Naive B cell (primary cell): ENCODE data around the gene SCRN3. TPM values are rescaled to one million over a fixed set of nuclear protein-coding genes. Genes with fewer than 3 reads are reported as not detected.
"Not testable (repeated sequence)": the region's sequence is repeated elsewhere in the genome, so short reads cannot be mapped to it uniquely, and the experiment has no call there.

ENCODE experiments used
- ATAC-seq, 2 donors: fragments of 150-1000 bp; cut with Tn5 transposase; 2 replicates each; pipeline ENCODE4 v1.10.0; 2021; ENCODE audit warnings: low read depth in 2 of 2, mild to moderate bottlenecking in 2 of 2, moderate library complexity in 2 of 2
- DNase-seq: peaks from one replicate; pipeline ENCODE4 v3.0.0; 2022
- H3K27ac Mint-ChIP-seq, 6 donors: one replicate each; pipeline ENCODE4 v1.8.0; 2020 to 2022; ENCODE audit warnings: mild to moderate bottlenecking in 6 of 6, mixed read lengths in 6 of 6, moderate library complexity in 5 of 6, inconsistent platforms in 2 of 6
- H3K27me3 Mint-ChIP-seq, 3 donors: one replicate each; pipeline ENCODE4 v1.8.0; 2021 to 2022; ENCODE audit warnings: mixed read lengths in 3 of 3, mild to moderate bottlenecking in 1 of 3
- H3K36me3 Mint-ChIP-seq, 2 donors: one replicate each; pipeline ENCODE4 v1.8.0; 2020 to 2022; ENCODE audit warnings: mixed read lengths in 2 of 2, inconsistent platforms in 1 of 2, mild to moderate bottlenecking in 1 of 2
- H3K4me1 Mint-ChIP-seq, 3 donors: one replicate each; pipeline ENCODE4 v1.8.0; 2020 to 2022; ENCODE audit warnings: mixed read lengths in 3 of 3, inconsistent platforms in 1 of 3, mild to moderate bottlenecking in 1 of 3, moderate library complexity in 1 of 3
- H3K4me3 Mint-ChIP-seq, 8 donors: one replicate each; pipeline ENCODE4 v1.8.0; 2020 to 2022; ENCODE audit warnings: mild to moderate bottlenecking in 8 of 8, mixed read lengths in 8 of 8, moderate library complexity in 8 of 8, inconsistent platforms in 2 of 8
- H3K9me3 Mint-ChIP-seq, 7 donors: one replicate each; pipeline ENCODE4 v1.8.0; 2020 to 2022; ENCODE audit warnings: mixed read lengths in 7 of 7, mild to moderate bottlenecking in 5 of 7, inconsistent platforms in 2 of 7, moderate library complexity in 1 of 7
- polyA plus RNA-seq, 6 donors: library from polyadenylated mRNA; unstranded; fragments of 300-500 nt; fragmentation: Illumina TruSeq; gene quantifications; one replicate each; pipeline ENCODE4 v1.2.3, GENCODE V29; 2021; ENCODE audit warnings: low read depth in 6 of 6

The SCRN3 gene
- polyA plus RNA-seq, 6 donors from 2014 or later = 13.9 to 22.1 (median 16.5) TPM

DNA sequence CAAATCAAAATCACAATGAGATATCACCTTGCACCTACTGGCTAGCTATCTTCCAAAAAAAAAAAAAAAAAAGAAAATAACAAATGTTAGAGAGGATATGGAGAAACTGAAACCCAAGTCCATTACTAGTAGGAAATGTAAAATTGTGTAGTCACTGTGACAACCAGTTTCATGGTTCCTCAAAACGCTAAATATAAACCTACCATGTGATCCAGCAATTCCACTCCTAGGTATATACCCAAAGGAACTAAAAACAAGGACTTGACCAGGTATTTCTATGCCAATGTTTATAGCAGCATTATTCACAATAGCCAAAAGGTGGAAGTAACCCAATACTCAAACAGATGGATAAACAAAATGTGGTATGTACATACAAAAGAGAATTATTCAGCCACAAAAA is 11.7 kb upstream of the SCRN3 start:
- peak overlapping the region in 2 of 6 donors; percentile 14 to 27 for H3K27ac Mint-ChIP-seq
- no peak for DNase-seq
- H3K27me3 Mint-ChIP-seq = no peaks in the 10 kb centered on the region
- peak; percentile 43 to 51 for ATAC-seq
- peaks cover 17 to 21% of the 10 kb centered on the region in 2 donors for H3K36me3 Mint-ChIP-seq
- H3K9me3 Mint-ChIP-seq = peaks cover 0 to 7% (median 2%) of the 10 kb centered on the region in 7 donors
- peak overlapping the region in 1 of 8 donors; percentile 30 for H3K4me3 Mint-ChIP-seq
- H3K4me1 Mint-ChIP-seq = peaks cover 9 to 17% (median 14%) of the 10 kb centered on the region in 3 donors

DNA sequence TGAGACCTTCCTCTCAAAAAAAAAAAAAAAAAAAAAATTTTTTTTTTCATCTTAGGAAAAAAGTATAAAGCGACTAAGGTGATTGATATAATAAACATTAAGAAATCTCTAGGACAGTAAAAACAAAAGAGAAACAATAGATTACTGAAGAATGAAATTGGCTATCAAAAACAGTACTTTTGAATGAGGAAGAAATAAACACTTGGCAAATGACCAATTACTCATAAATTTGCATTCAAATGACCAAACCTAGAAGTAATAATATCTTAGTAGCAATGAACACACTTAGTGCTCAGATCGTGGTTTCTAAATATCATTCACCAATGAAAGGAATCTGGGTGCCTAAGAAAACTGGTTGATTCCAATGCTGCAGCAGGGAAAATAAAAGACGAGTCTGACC is 10.3 kb upstream of the SCRN3 start:
- DNase-seq = no peak
- Mint-ChIP-seq H3K27ac (peak overlapping the region in 2 of 6 donors; percentile 39 to 51), H3K4me1 (peaks cover 15 to 29% (median 21%) of the 10 kb centered on the region in 3 donors), H3K36me3 (peaks cover 25 to 27% of the 10 kb centered on the region in 2 donors), H3K9me3 (peaks cover 0 to 8% (median 2%) of the 10 kb centered on the region in 7 donors), H3K27me3 (no peaks in the 10 kb centered on the region), H3K4me3 (no peak overlapping the region)
- no peak for ATAC-seq

GRCh38 chr2:174388706-174389105 is 6.8 kb upstream of the SCRN3 start:
- Mint-ChIP-seq H3K36me3 (peaks cover 26 to 39% of the 10 kb centered on the region in 2 donors), H3K4me1 (peaks cover 25 to 40% (median 33%) of the 10 kb centered on the region in 3 donors)
- not testable (repeated sequence) for DNase-seq, H3K9me3 Mint-ChIP-seq, H3K4me3 Mint-ChIP-seq, H3K27ac Mint-ChIP-seq, H3K27me3 Mint-ChIP-seq
- peak; percentile 35 to 37 for ATAC-seq

DNA sequence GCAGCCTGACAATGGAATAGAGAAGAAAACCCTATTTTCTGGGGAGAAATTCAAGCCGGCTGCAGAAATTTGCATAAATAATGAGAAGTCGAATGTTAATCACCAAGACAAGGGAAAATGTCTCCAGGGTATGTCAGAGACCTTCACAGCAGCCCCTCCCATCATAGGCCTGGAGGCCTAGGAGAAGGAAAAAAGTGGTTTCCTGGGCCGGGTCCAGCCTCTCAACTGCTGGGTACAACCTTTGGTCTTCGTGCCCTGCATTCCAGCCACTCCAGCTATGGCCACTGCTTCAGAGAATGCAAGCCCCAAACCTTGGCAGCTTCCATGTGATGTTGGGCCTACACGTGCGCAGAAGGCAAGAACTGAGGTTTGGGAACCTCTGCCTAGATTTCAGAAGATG is 6.0 kb upstream of the SCRN3 start:
- no peaks in the 10 kb centered on the region for H3K27me3 Mint-ChIP-seq
- ATAC-seq (no peak), DNase-seq (no peak)
- no peak overlapping the region for H3K27ac Mint-ChIP-seq
- H3K4me3 Mint-ChIP-seq = no peak overlapping the region
- H3K36me3 Mint-ChIP-seq = peaks cover 19 to 34% of the 10 kb centered on the region in 2 donors
- H3K4me1 Mint-ChIP-seq = peaks cover 26 to 44% (median 34%) of the 10 kb centered on the region in 3 donors
- peaks cover 0 to 4% (median 0%) of the 10 kb centered on the region in 7 donors for H3K9me3 Mint-ChIP-seq

DNA sequence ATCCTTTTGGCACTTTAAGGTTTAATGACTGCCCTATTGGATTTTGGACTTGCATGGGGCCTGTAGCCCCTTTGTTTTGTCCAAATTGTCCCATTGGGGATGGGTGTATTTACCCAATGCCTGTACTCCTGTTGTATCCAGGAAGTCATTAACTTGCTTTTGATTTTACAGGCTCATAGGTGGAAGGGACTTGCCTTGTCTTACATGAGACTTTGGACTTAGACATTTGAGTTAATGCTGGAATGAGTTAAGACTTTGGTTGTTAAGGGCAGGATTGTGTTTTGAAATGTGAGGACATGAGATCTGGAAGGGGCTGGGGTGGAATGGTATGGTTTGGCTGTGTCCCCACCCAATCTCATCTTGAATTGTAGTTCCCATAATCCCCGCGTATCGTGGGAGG is 5.2 kb upstream of the SCRN3 start:
- not testable (repeated sequence) for H3K27ac Mint-ChIP-seq, H3K27me3 Mint-ChIP-seq, DNase-seq, ATAC-seq, H3K9me3 Mint-ChIP-seq
- Mint-ChIP-seq H3K36me3 (peaks cover 16 to 34% of the 10 kb centered on the region in 2 donors), H3K4me1 (peaks cover 26 to 52% (median 36%) of the 10 kb centered on the region in 3 donors), H3K4me3 (peak overlapping the region in 1 of 8 donors; percentile 1)

GRCh38 chr2:174392706-174393105 is 2.8 kb upstream of the SCRN3 start:
- Mint-ChIP-seq H3K4me1 (peaks cover 34 to 62% (median 39%) of the 10 kb centered on the region in 3 donors), H3K27ac (peak overlapping the region in 3 of 6 donors; percentile 3 to 82 (median 23)), H3K4me3 (peak overlapping the region in 2 of 8 donors; percentile 26 to 79), H3K9me3 (peaks cover 0 to 4% (median 0%) of the 10 kb centered on the region in 7 donors), H3K27me3 (no peaks in the 10 kb centered on the region), H3K36me3 (peaks cover 11 to 34% of the 10 kb centered on the region in 2 donors)
- DNase-seq (no peak), ATAC-seq (no peak)

DNA sequence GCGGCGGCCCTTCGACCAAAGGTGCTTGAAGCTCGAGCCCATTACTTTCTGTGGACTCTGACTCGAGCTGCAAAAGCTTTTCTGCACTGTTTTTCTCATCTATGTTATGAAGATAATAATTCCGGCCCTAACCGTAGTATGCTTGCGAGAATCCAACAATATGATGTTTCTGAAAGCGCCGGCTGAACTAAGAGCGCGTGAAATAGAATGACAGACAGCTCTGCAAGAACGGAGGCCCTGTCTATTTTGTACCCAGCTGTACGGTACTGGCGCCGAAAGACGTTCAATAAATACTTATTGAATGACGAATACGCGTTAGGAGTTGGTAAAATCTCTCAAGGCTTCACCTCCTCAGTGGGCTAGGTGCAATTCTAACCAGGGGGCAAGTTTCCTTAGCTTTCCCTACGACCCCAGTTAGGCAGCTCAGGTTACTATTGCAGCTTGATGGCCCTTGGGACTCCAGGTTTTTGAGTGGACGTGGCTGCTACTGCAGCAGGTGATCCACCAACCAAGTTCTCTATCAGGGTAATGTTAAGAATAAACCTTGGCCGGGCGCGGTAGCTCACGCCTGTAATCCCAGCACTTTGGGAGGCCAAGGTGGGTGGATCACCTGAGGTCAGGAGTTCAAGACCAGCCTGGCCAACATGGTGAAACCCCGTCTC is 570 bp downstream of the SCRN3 start:
- H3K27me3 Mint-ChIP-seq = no peaks in the 10 kb centered on the region
- no peak for DNase-seq
- peaks cover 0 to 17% of the 10 kb centered on the region in 2 donors for H3K36me3 Mint-ChIP-seq
- ATAC-seq = peak; percentile 27 to 34
- peaks cover 26 to 41% (median 28%) of the 10 kb centered on the region in 3 donors for H3K4me1 Mint-ChIP-seq
- peak overlapping the region; percentile 82 to 100 (median 98) for H3K27ac Mint-ChIP-seq
- peak overlapping the region; percentile 89 to 99 (median 98) for H3K4me3 Mint-ChIP-seq
- no peaks in the 10 kb centered on the region for H3K9me3 Mint-ChIP-seq

DNA sequence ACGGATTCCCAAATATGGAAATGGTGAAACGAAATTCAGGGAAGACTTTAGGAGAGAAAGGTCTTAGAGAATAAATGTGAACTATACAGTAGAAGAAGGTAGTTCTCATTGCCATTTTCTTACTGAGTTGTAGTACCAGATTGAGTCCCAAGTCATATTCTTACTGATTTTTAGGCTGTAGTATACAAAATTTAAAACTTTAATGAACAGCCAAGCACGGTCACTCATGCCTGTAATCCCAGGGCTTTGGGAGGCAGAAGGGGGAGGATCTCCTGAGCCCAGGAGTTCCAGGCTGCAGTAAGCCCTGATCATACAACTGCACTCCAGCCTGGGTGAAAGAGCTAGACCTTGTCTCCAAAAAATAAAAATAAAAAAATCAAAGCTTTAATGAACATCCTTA is 2.2 kb downstream of the SCRN3 start:
- peaks cover 17 to 30% (median 18%) of the 10 kb centered on the region in 3 donors for H3K4me1 Mint-ChIP-seq
- no peak overlapping the region for H3K27ac Mint-ChIP-seq
- no peaks in the 10 kb centered on the region for H3K27me3 Mint-ChIP-seq
- DNase-seq (no peak), ATAC-seq (no peak)
- no peaks in the 10 kb centered on the region for H3K9me3 Mint-ChIP-seq
- peak overlapping the region in 1 of 8 donors; percentile 97 for H3K4me3 Mint-ChIP-seq
- peaks cover 2 to 19% of the 10 kb centered on the region in 2 donors for H3K36me3 Mint-ChIP-seq

GRCh38 chr2:174399171-174399570 is 3.6 kb downstream of the SCRN3 start:
- Mint-ChIP-seq H3K36me3 (peaks cover 16 to 21% of the 10 kb centered on the region in 2 donors), H3K27me3 (no peaks in the 10 kb centered on the region), H3K4me1 (peaks cover 12 to 22% (median 12%) of the 10 kb centered on the region in 3 donors), H3K4me3 (no peak overlapping the region), H3K27ac (peak overlapping the region in 1 of 6 donors; percentile 18), H3K9me3 (peaks cover 0 to 5% (median 0%) of the 10 kb centered on the region in 7 donors)
- DNase-seq (no peak), ATAC-seq (no peak)

DNA sequence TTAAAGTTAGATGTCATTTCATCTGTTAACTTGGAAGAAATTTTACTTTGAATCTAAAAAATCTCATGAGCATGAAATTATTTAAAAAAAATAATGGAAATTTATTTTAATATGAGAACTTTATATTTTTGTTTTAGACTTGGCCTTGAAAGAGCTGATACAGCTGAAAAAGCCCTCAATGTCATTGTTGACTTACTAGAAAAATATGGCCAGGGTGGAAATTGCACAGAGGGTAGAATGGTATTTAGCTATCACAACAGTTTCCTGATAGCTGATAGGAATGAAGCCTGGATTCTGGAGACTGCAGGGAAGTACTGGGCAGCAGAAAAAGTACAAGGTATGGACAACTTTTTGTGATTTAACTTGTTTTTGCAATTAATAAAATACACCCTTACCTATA is 5.3 kb downstream of the SCRN3 start:
- no peaks in the 10 kb centered on the region for H3K27me3 Mint-ChIP-seq
- no peak overlapping the region for H3K4me3 Mint-ChIP-seq
- DNase-seq = no peak
- H3K9me3 Mint-ChIP-seq = peaks cover 0 to 5% (median 0%) of the 10 kb centered on the region in 7 donors
- peak overlapping the region in 1 of 6 donors; percentile 53 for H3K27ac Mint-ChIP-seq
- no peak for ATAC-seq
- peaks cover 16 to 21% of the 10 kb centered on the region in 2 donors for H3K36me3 Mint-ChIP-seq
- H3K4me1 Mint-ChIP-seq = peaks cover 7 to 9% (median 8%) of the 10 kb centered on the region in 3 donors

DNA sequence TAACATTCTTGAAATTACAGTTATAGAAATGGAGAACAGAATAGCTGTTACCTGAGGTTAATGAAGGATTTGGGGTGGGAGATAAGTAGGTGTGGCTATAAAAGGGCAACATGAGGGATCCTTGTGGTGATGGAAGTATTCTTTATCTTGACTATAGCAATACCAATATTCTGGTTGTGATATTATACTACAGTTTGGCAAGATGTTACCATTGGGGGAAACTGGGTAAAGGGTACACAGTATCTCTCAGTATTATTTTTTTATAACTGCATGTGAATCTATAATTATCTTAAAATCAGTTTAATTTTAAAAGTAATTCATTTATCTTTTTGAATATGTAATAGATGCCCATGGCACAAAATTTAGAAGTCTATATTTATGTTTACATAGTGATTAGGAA is 8.1 kb downstream of the SCRN3 start:
- no peak for ATAC-seq
- peaks cover 16 to 21% of the 10 kb centered on the region in 2 donors for H3K36me3 Mint-ChIP-seq

DNA sequence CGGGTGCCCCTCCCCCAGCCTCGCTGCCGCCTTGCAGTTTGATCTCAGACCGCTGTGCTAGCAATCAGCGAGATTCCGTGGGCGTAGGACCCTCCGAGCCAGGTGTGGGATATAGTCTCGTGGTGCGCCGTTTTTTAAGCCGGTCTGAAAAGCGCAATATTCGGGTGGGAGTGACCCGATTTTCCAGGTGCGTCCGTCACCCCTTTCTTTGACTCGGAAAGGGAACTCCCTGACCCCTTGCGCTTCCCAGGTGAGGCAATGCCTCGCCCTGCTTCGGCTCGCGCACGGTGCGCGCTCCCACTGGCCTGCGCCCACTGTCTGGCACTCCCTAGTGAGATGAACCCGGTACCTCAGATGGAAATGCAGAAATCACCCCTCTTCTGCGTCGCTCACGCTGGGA is 14.5 kb downstream of the SCRN3 start:
- Mint-ChIP-seq H3K4me3 (peak overlapping the region in 4 of 8 donors; percentile 32 to 68 (median 54)), H3K36me3 (peaks cover 0 to 16% of the 10 kb centered on the region in 2 donors)
- not testable (repeated sequence) for H3K4me1 Mint-ChIP-seq, H3K9me3 Mint-ChIP-seq, DNase-seq, H3K27me3 Mint-ChIP-seq, H3K27ac Mint-ChIP-seq, ATAC-seq

More for the DNA sequence above, 8.1 kb downstream of the SCRN3 start:
- DNase-seq = no peak
- Mint-ChIP-seq H3K4me1 (peaks cover 0 to under 1% (median 0%) of the 10 kb centered on the region in 3 donors), H3K27ac (no peak overlapping the region), H3K27me3 (no peaks in the 10 kb centered on the region), H3K9me3 (peaks cover 0 to 5% (median 0%) of the 10 kb centered on the region in 7 donors), H3K4me3 (no peak overlapping the region)

GRCh38 chr2:174412256-174412655 is 16.7 kb downstream of the SCRN3 start:
- Mint-ChIP-seq H3K9me3 (no peaks in the 10 kb centered on the region), H3K4me1 (peaks cover 0 to 4% (median 0%) of the 10 kb centered on the region in 3 donors), H3K27ac (peak overlapping the region in 1 of 6 donors; percentile 57), H3K27me3 (no peaks in the 10 kb centered on the region), H3K4me3 (no peak overlapping the region), H3K36me3 (peaks cover 0 to 23% of the 10 kb centered on the region in 2 donors)
- no peak for DNase-seq
- ATAC-seq = no peak

- peaks cover 0 to 12% (median 6%) of the 10 kb centered on the region in 7 donors for H3K9me3 Mint-ChIP-seq
- H3K27me3 Mint-ChIP-seq = no peaks in the 10 kb centered on the region
- peaks cover 23 to 40% of the 10 kb centered on the region in 2 donors for H3K36me3 Mint-ChIP-seq
- no peak for DNase-seq
- no peak overlapping the region for H3K4me3 Mint-ChIP-seq
- ATAC-seq = no peak
- H3K4me1 Mint-ChIP-seq = no peaks in the 10 kb centered on the region
- no peak overlapping the region for H3K27ac Mint-ChIP-seq
Observed at GRCh38 chr2:174428214-174428613, 32.7 kb downstream of the SCRN3 start.
